Measurements from ENCODE around the gene ACTMAP. TPM values are rescaled to one million over a fixed set of nuclear protein-coding genes. Genes with fewer than 3 reads are reported as not detected.

The ACTMAP gene
- total RNA-seq, 1 experiment from 2014 or later, result 16.8 TPM

DNA sequence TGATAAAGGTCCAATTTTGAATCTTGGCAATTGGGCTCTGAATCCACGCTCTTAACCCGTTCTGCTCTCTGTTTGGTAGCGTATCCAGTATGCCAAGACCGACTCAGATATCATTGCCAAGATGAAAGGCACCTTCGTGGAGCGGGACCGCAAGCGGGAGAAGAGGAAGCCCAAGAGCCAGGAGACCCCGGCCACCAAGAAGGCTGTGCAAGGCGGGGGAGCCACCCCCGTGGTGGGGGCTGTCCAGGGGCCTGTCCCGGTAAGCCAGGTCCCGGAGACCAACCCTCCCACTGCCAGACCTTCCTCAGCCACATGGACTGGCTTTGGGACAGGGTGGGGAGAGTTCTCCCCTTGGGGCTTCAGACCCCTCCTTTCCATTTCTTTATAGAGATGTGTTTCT, 9.1 kb upstream of the ACTMAP start:
- TF ChIP-seq, protein P1, sequence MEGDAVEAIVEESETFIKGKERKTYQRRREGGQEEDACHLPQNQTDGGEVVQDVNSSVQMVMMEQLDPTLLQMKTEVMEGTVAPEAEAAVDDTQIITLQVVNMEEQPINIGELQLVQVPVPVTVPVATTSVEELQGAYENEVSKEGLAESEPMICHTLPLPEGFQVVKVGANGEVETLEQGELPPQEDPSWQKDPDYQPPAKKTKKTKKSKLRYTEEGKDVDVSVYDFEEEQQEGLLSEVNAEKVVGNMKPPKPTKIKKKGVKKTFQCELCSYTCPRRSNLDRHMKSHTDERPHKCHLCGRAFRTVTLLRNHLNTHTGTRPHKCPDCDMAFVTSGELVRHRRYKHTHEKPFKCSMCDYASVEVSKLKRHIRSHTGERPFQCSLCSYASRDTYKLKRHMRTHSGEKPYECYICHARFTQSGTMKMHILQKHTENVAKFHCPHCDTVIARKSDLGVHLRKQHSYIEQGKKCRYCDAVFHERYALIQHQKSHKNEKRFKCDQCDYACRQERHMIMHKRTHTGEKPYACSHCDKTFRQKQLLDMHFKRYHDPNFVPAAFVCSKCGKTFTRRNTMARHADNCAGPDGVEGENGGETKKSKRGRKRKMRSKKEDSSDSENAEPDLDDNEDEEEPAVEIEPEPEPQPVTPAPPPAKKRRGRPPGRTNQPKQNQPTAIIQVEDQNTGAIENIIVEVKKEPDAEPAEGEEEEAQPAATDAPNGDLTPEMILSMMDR (IDR thresholded peaks at IDR 0.05 in 2 of 3, conservative IDR thresholded peaks at IDR 0.05 in 1 of 3; ENCODE audit: borderline replicate concordance in 1 of 3, insufficient read depth in 1 of 3, low read depth in 2 of 3, low read length in 2 of 3), result no peak
- TF ChIP-seq, protein P2, sequence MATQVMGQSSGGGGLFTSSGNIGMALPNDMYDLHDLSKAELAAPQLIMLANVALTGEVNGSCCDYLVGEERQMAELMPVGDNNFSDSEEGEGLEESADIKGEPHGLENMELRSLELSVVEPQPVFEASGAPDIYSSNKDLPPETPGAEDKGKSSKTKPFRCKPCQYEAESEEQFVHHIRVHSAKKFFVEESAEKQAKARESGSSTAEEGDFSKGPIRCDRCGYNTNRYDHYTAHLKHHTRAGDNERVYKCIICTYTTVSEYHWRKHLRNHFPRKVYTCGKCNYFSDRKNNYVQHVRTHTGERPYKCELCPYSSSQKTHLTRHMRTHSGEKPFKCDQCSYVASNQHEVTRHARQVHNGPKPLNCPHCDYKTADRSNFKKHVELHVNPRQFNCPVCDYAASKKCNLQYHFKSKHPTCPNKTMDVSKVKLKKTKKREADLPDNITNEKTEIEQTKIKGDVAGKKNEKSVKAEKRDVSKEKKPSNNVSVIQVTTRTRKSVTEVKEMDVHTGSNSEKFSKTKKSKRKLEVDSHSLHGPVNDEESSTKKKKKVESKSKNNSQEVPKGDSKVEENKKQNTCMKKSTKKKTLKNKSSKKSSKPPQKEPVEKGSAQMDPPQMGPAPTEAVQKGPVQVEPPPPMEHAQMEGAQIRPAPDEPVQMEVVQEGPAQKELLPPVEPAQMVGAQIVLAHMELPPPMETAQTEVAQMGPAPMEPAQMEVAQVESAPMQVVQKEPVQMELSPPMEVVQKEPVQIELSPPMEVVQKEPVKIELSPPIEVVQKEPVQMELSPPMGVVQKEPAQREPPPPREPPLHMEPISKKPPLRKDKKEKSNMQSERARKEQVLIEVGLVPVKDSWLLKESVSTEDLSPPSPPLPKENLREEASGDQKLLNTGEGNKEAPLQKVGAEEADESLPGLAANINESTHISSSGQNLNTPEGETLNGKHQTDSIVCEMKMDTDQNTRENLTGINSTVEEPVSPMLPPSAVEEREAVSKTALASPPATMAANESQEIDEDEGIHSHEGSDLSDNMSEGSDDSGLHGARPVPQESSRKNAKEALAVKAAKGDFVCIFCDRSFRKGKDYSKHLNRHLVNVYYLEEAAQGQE (IDR thresholded peaks at IDR 0.05; ENCODE audit: low read depth), result no peak
- TF ChIP-seq SRF (IDR thresholded peaks at IDR 0.05; ENCODE audit: low read depth) (no peak), ZFX (IDR thresholded peaks at IDR 0.05) (no peak), CBX3 (IDR thresholded peaks at IDR 0.05; ENCODE audit: low read depth) (no peak), ZNF274 (IDR thresholded peaks at IDR 0.05; ENCODE audit: low read depth, low read length) (no peak), YY1 (IDR thresholded peaks at IDR 0.05; ENCODE audit: extremely low read depth, insufficient replicate concordance, low read depth, low read length) (no peak), RAD21 (IDR thresholded peaks at IDR 0.05; ENCODE audit: low read depth) (no peak), SP1 (IDR thresholded peaks at IDR 0.05; ENCODE audit: low read depth) (no peak)
- TF ChIP-seq, protein P3, sequence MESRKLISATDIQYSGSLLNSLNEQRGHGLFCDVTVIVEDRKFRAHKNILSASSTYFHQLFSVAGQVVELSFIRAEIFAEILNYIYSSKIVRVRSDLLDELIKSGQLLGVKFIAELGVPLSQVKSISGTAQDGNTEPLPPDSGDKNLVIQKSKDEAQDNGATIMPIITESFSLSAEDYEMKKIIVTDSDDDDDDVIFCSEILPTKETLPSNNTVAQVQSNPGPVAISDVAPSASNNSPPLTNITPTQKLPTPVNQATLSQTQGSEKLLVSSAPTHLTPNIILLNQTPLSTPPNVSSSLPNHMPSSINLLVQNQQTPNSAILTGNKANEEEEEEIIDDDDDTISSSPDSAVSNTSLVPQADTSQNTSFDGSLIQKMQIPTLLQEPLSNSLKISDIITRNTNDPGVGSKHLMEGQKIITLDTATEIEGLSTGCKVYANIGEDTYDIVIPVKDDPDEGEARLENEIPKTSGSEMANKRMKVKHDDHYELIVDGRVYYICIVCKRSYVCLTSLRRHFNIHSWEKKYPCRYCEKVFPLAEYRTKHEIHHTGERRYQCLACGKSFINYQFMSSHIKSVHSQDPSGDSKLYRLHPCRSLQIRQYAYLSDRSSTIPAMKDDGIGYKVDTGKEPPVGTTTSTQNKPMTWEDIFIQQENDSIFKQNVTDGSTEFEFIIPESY (IDR thresholded peaks at IDR 0.05; ENCODE audit: extremely low read depth, insufficient replicate concordance, low read length), result no peak
- TF ChIP-seq, protein P4, sequence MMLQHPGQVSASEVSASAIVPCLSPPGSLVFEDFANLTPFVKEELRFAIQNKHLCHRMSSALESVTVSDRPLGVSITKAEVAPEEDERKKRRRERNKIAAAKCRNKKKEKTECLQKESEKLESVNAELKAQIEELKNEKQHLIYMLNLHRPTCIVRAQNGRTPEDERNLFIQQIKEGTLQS (IDR thresholded peaks at IDR 0.05), result no peak
- CTCF ChIA-PET, result no interaction called here
- RAD21 ChIA-PET (ENCODE audit: low non-redundant PET in 1 of 2, low total read pairs in 2 of 2, uncharacterized antibody in 2 of 2, unreplicated experiment in 2 of 2), result no interaction called here
- Histone ChIP-seq H3K9ac (ENCODE audit: low read length) (no peak overlapping the region), H3K9me2 (ENCODE audit: insufficient read depth) (no peaks in the 10 kb centered on the region), H3K4me3 (replicated peaks in 1 of 2; ENCODE audit: low read depth in 1 of 2, low read length in 2 of 2) (no peak overlapping the region), H3K27me3 (ENCODE audit: insufficient read depth, low read length) (no peaks in the 10 kb centered on the region), H2AFZ (ENCODE audit: low read depth, low read length, poor library complexity, severe bottlenecking) (no peak overlapping the region), H3K9me3 (ENCODE audit: control insufficient read depth in 1 of 2, insufficient read depth in 1 of 2, low read depth in 1 of 2, low read length in 2 of 2) (no peaks in the 10 kb centered on the region), H3K4me2 (ENCODE audit: low read length) (no peak overlapping the region), H4K20me1 (ENCODE audit: insufficient read depth) (0 out of 2 replicates have a peak, but pooled peaks cover 3% of the 10 kb centered on the region), H3K79me2 (ENCODE audit: insufficient read depth, low read length) (peaks cover 96% of the 10 kb centered on the region), H3K27ac (ENCODE audit: low read depth, low read length) (no peak overlapping the region), H3K36me3 (ENCODE audit: control insufficient read depth in 1 of 2, insufficient read depth in 2 of 2, low read length in 2 of 2) (peaks cover 74 to 90% of the 10 kb centered on the region in 2 experiments), H3K4me1 (ENCODE audit: control insufficient read depth in 1 of 2, insufficient read depth in 2 of 2, low read length in 2 of 2) (peaks cover 0 to 6% of the 10 kb centered on the region in 2 experiments; a peak in 3 of 4 replicates)
- intact Hi-C loops (cut with micrococcal nuclease), result no loop called here
- no TSS peak for BruUV-seq (replicated peaks)
- DNase-seq (ENCODE audit: low read depth, low spot score), result no peak
- POLR2A ChIA-PET, result interaction anchor here (1.2 kb wide), 1 partner anchor 9 kb away, joined by 3 read pairs; the partner anchor contains the start of genes ACTMAP and SNRPA
- ATAC-seq, result no peak
